PFSK-1 (cell line): ENCODE data around the gene ANKMY2.

Source experiments
- FOXP2 ChIP-seq: optimal IDR thresholded peaks from 2 replicates; pipeline ENCODE3; 2011; ENCODE audit warnings: borderline replicate concordance, control low read depth, inconsistent platforms; ENCODE audit not compliant: insufficient read depth; ENCODE audit errors: extremely low read length, extremely low read depth
- POLR2AphosphoS5 ChIP-seq: IDR thresholded peaks from 2 replicates; pipeline ENCODE4 v1.6.1; 2012; ENCODE audit warnings: low read depth, mild to moderate bottlenecking, control low read depth, low read length, moderate library complexity
- REST ChIP-seq, 2 experiments: IDR thresholded peaks; 2 replicates each; pipeline versions ENCODE4 v1.6.1 to v1.8.0; 2011 to 2012; ENCODE audit warnings: low read depth in 2 of 2, low read length in 2 of 2, control low read depth in 1 of 2, inconsistent platforms in 1 of 2, mild to moderate bottlenecking in 1 of 2, moderate library complexity in 1 of 2; ENCODE audit not compliant: insufficient read depth in 1 of 2
- TAF1 ChIP-seq: IDR thresholded peaks from 2 replicates; pipeline ENCODE4 v1.6.1; 2012; ENCODE audit warnings: low read length, control low read depth, borderline replicate concordance; ENCODE audit not compliant: insufficient read depth

- no peak for TF ChIP-seq POLR2AphosphoS5
- no peak for TF ChIP-seq REST (IDR thresholded peaks at IDR 0.05; ENCODE audit: insufficient read depth in 1 of 2, low read depth in 2 of 2, low read length in 2 of 2)
- TF ChIP-seq TAF1, result no peak
- no peak for TF ChIP-seq FOXP2
Measured at GRCh38 chr7:16677978-16678494, 32.5 kb upstream of the ANKMY2 start.
